Effector memory CD4-positive, alpha-beta T cell (primary cell): ENCODE measurements around the gene AKNA.

Experiments
- DNase-seq, 3 donors: peaks; one replicate each; pipeline ENCODE4 v3.0.0-alpha.2; 2020
- H3K27ac ChIP-seq: 2 replicates; pipeline ENCODE4 v1.7.0; 2013; ENCODE audit warnings: mild to moderate bottlenecking, low read length, moderate library complexity; ENCODE audit not compliant: insufficient read depth, poor library complexity, severe bottlenecking
- H3K27me3 ChIP-seq: replicated peaks from 2 replicates; pipeline ENCODE4 v1.7.0; 2013; ENCODE audit warnings: mild to moderate bottlenecking, low read length; ENCODE audit not compliant: insufficient read depth, control insufficient read depth, poor library complexity, severe bottlenecking
- H3K36me3 ChIP-seq: 2 replicates; pipeline ENCODE4 v1.7.0; 2013; ENCODE audit warnings: mild to moderate bottlenecking, low read length, moderate library complexity; ENCODE audit not compliant: control insufficient read depth, insufficient read depth
- H3K4me1 ChIP-seq: 2 replicates; pipeline ENCODE4 v1.7.0; 2013; ENCODE audit warnings: low read length, mild to moderate bottlenecking; ENCODE audit not compliant: control insufficient read depth, insufficient read depth, poor library complexity, severe bottlenecking
- H3K4me3 ChIP-seq: 2 replicates; pipeline ENCODE4 v1.7.0; 2013; ENCODE audit warnings: low read length, low read depth, mild to moderate bottlenecking; ENCODE audit not compliant: insufficient read depth, poor library complexity, severe bottlenecking
- H3K9me3 ChIP-seq: 2 replicates; pipeline ENCODE4 v1.7.0; 2013; ENCODE audit warnings: mild to moderate bottlenecking, low read length, moderate library complexity; ENCODE audit not compliant: control insufficient read depth

Gene AKNA

DNA sequence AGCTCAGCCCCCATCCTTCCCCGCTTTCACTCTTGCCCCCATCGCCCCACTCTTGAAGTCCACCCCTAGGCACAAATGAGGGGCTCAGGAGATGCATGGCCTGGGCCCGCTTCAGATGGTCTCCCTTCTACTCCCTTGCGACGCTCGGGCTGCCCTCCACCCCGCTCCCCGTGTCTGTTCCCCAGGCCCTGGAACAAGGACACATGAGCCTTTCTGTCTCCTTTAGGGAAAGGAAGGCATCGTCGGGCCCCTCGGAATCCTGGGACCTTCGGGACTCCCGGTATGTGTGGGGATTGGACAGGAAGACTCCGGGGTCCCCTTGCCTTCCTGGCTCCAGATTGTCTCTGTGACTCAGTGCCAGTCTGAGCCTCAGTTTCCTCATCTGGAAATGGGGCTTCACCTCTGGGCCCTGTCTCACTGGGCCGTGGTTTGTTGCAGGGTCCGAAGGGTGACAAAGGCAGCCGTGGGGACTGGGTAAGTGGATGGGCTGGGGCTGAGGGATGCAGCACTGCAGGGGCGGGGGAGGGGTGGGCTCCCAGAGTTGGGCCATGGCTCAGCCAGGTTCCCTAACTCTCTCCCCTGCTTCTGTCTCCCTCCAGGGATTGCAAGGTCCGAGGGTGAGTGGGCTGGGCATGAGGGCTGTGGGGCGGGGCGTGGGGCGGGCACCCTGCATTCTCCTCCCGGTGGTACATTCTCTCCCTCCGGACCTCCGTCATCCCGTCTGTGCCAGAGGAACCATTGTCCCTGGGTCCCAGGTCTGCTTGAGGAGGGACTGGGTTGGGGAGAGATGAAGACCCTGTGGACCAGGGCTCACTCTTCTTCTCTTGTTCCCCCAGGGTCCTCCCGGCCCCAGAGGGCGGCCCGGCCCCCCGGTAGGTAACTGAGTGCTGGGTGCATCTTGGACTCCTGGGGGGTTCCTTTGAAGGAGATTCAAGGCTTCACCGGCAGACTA lies 86.7 kb downstream of the AKNA start:
- H3K27me3 ChIP-seq = no peaks in the 10 kb centered on the region
- no peaks in the 10 kb centered on the region for H3K36me3 ChIP-seq
- no peak overlapping the region for H3K27ac ChIP-seq
- peaks cover 4% of the 10 kb centered on the region for H3K4me1 ChIP-seq
- DNase-seq = no peak
- no peak overlapping the region for H3K4me3 ChIP-seq
- H3K9me3 ChIP-seq = no peaks in the 10 kb centered on the region

- no peak for DNase-seq
Measured at GRCh38 chr9:114300153-114300845, 87.5 kb downstream of the AKNA start.

DNA sequence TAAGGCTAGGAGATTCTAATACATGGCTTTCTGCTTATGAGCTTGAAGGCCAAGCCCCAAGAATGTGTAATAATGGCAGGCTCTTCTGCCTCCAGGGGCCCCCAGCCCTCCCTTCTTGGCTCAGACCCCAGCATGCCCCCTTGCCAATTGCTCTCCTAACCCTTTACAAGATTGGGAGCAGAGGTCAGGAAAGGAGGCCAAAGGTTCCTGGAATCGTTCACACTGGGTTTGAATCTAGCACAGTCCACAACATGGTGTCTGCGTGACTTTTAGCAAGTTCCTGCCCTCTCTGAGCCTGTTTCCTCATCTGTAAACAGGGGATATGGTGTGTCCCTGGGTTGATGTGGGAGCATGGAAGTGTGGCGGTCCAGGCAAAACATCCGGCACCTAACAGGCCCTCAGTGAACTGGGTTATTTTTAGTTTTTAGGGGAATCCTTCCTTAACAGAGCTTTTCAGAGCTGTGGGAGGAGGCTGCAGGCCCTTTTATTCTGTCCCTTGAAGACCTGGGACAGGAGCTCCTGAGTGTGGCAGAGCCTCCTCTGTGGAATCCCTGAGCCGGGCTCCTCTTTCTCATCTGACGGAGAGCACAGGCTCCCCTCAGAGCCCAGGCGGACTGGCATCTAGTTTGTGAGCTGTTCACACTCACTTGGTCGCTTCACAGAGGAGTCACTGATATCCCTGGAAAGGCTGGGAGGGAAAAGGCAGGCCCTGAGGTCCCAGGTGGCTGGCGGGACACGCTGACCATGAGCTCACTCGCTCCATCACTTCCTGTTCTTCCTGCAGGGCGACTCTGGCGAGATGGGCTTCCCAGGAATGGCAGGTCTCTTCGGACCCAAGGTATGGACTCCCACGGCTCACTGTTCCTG lies 88.3 kb downstream of the AKNA start:
- Histone ChIP-seq H3K4me1 (no peaks in the 10 kb centered on the region), H3K9me3 (no peaks in the 10 kb centered on the region), H3K27ac (no peak overlapping the region), H3K4me3 (no peak overlapping the region), H3K27me3 (no peaks in the 10 kb centered on the region), H3K36me3 (no peaks in the 10 kb centered on the region)
- DNase-seq = no peak

More at GRCh38 chr9:114300153-114300845, 87.5 kb downstream of the AKNA start:
- Histone ChIP-seq H3K27ac (no peak overlapping the region), H3K4me1 (no peaks in the 10 kb centered on the region), H3K4me3 (no peak overlapping the region), H3K36me3 (no peaks in the 10 kb centered on the region), H3K27me3 (no peaks in the 10 kb centered on the region), H3K9me3 (no peaks in the 10 kb centered on the region)

DNA sequence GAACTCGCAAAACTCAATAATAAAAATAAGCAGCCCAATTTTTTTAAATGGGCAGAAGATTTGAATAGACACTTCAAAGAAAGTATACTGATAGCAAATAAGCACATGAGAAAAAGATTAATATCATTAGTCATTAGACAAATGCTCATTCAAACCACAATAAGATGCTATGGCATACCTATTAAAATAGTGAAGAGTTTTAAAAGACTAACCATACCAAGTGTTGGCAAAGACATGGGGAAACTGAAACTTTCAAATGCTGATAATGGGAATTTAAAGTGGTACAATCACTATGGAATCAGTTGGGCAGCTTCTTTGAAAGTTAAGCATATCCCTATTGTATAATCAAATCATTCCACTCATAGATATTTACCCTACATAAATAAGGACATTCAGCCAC lies 91.4 kb downstream of the AKNA start:
- no peaks in the 10 kb centered on the region for H3K36me3 ChIP-seq
- no peaks in the 10 kb centered on the region for H3K9me3 ChIP-seq
- no peak overlapping the region for H3K27ac ChIP-seq
- no peaks in the 10 kb centered on the region for H3K27me3 ChIP-seq
- H3K4me3 ChIP-seq = no peak overlapping the region
- H3K4me1 ChIP-seq = no peaks in the 10 kb centered on the region
- DNase-seq = no peak

DNA sequence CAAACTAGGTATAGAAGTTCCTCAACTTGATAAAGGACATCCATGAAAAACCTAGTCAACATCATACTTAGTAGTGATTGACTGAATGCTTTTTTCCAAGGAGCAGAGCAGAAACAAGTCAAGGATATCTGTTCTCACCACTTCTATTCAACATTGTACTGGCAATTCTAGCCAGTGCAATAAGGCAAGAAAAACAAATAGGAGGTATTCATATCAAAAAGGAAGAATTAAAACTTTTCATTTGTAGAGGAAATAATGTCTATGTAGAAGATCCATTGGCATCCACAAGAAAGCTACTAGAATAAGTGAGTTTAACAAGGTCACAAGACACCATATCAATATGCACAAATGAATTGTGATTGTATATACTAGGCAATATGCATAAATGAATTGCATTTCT lies 93.1 kb downstream of the AKNA start:
- no peaks in the 10 kb centered on the region for H3K9me3 ChIP-seq
- H3K36me3 ChIP-seq = no peaks in the 10 kb centered on the region
- H3K4me1 ChIP-seq = no peaks in the 10 kb centered on the region
- H3K27ac ChIP-seq = no peak overlapping the region
- DNase-seq = no peak
- H3K4me3 ChIP-seq = no peak overlapping the region
- no peaks in the 10 kb centered on the region for H3K27me3 ChIP-seq

GRCh38 chr9:114291886-114292590 lies 95.7 kb downstream of the AKNA start:
- no peak overlapping the region for H3K27ac ChIP-seq
- no peaks in the 10 kb centered on the region for H3K27me3 ChIP-seq
- no peaks in the 10 kb centered on the region for H3K9me3 ChIP-seq
- no peak overlapping the region for H3K4me3 ChIP-seq
- no peaks in the 10 kb centered on the region for H3K4me1 ChIP-seq
- no peak for DNase-seq
- H3K36me3 ChIP-seq = no peaks in the 10 kb centered on the region

DNA sequence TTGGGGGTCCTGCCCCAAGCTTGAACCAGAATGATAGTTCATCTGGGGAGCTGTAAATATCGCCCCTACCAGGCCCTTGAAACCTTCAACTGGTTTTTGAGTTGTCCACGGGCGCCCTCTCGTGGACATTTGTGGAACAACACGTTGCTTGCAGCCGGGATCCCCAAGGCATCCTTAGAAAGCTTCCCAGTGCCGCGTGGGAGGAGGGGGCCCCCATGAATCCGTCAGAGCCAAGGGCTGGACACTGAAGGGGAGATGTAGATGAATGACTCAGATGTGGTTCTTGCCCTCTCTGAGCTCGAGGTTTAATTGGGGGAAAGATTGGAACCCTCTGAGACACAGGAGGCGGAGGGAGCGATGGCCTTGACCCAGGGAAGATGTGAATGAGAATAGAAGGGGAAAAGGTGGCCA lies 96.7 kb downstream of the AKNA start:
- Histone ChIP-seq H3K36me3 (no peaks in the 10 kb centered on the region), H3K27me3 (no peaks in the 10 kb centered on the region), H3K4me1 (no peaks in the 10 kb centered on the region), H3K4me3 (no peak overlapping the region), H3K9me3 (no peaks in the 10 kb centered on the region), H3K27ac (no peak overlapping the region)
- DNase-seq = peak; percentile 25 to 54 (median 32)

DNA sequence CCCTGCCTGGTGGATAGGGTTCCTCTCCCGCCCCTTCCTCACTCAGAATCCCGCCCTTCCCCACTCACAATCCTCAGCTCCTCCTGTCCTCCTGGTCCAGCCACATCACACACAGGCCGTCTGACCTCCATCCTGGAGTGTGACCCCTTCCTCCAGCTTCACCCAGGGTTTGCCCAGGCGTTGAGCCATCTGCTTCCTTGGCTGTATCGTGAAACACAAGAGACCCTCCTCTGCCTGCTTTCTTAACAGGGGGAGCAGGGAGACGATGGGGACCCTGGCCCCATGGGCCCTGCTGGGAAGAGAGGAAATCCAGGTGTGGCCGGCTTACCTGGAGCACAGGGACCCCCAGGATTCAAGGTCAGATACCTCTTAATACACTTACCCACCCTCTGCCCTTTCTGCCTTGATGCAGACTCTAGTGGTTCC lies 97.2 kb downstream of the AKNA start:
- H3K27ac ChIP-seq = no peak overlapping the region
- no peaks in the 10 kb centered on the region for H3K27me3 ChIP-seq
- no peaks in the 10 kb centered on the region for H3K9me3 ChIP-seq
- H3K4me1 ChIP-seq = no peaks in the 10 kb centered on the region
- no peak for DNase-seq
- H3K36me3 ChIP-seq = no peaks in the 10 kb centered on the region
- no peak overlapping the region for H3K4me3 ChIP-seq
